ENCODE measurements around the gene LRRC66.

DNA sequence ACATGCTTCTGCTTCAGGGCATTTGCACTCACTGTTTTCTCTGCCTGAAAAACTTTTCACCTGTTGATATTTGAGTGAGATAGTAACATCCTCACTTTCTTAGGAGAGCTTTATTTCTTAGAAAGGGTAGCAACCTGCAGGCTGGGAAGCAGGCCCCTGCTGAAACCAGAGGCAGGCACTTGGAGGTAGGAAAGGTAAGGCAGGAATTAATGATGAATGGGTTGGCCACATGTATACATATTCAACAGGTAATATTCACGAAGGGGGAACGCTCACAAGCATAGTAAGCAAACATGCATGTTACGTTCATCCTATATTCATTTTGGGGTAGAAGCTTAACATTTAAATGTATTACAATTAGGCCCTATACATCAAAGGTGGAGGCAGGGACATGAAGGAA lies 34.1 kb upstream of the LRRC66 start:
- TF ChIP-seq HDAC2 (IDR thresholded peaks at IDR 0.05): no peak
- TF ChIP-seq EP300 (IDR thresholded peaks at IDR 0.05): no peak
- TF ChIP-seq, protein P1, sequence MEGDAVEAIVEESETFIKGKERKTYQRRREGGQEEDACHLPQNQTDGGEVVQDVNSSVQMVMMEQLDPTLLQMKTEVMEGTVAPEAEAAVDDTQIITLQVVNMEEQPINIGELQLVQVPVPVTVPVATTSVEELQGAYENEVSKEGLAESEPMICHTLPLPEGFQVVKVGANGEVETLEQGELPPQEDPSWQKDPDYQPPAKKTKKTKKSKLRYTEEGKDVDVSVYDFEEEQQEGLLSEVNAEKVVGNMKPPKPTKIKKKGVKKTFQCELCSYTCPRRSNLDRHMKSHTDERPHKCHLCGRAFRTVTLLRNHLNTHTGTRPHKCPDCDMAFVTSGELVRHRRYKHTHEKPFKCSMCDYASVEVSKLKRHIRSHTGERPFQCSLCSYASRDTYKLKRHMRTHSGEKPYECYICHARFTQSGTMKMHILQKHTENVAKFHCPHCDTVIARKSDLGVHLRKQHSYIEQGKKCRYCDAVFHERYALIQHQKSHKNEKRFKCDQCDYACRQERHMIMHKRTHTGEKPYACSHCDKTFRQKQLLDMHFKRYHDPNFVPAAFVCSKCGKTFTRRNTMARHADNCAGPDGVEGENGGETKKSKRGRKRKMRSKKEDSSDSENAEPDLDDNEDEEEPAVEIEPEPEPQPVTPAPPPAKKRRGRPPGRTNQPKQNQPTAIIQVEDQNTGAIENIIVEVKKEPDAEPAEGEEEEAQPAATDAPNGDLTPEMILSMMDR (IDR thresholded peaks at IDR 0.05): no peak
- TF ChIP-seq POLR2A (IDR thresholded peaks at IDR 0.05; ENCODE audit: low read length): no peak
- TF ChIP-seq JUNB (IDR thresholded peaks at IDR 0.05): no peak
- TF ChIP-seq, protein P2, sequence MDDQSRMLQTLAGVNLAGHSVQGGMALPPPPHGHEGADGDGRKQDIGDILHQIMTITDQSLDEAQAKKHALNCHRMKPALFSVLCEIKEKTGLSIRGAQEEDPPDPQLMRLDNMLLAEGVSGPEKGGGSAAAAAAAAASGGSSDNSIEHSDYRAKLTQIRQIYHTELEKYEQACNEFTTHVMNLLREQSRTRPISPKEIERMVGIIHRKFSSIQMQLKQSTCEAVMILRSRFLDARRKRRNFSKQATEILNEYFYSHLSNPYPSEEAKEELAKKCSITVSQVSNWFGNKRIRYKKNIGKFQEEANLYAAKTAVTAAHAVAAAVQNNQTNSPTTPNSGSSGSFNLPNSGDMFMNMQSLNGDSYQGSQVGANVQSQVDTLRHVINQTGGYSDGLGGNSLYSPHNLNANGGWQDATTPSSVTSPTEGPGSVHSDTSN (IDR thresholded peaks at IDR 0.05): no peak
- TF ChIP-seq, protein P3, sequence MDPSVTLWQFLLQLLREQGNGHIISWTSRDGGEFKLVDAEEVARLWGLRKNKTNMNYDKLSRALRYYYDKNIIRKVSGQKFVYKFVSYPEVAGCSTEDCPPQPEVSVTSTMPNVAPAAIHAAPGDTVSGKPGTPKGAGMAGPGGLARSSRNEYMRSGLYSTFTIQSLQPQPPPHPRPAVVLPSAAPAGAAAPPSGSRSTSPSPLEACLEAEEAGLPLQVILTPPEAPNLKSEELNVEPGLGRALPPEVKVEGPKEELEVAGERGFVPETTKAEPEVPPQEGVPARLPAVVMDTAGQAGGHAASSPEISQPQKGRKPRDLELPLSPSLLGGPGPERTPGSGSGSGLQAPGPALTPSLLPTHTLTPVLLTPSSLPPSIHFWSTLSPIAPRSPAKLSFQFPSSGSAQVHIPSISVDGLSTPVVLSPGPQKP (IDR thresholded peaks at IDR 0.05; ENCODE audit: low read depth, low read length): no peak
- no peak for TF ChIP-seq BHLHE40 (IDR thresholded peaks at IDR 0.05; ENCODE audit: low read depth, low read length)
- no peak for TF ChIP-seq NR3C1 (IDR thresholded peaks at IDR 0.05)
- no peak for TF ChIP-seq POLR2AphosphoS2 (conservative IDR thresholded peaks at IDR 0.05; ENCODE audit: low read length)
- no peak for TF ChIP-seq ZFP36 (IDR thresholded peaks at IDR 0.05; ENCODE audit: borderline replicate concordance, partially characterized antibody)
- TF ChIP-seq, protein P4, sequence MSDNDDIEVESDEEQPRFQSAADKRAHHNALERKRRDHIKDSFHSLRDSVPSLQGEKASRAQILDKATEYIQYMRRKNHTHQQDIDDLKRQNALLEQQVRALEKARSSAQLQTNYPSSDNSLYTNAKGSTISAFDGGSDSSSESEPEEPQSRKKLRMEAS (IDR thresholded peaks at IDR 0.05): no peak
- TF ChIP-seq CEBPB (IDR thresholded peaks at IDR 0.05): no peak

All from A549 (cell line).